ENCODE measurements around the gene BYSL.

The BYSL gene

GRCh38 chr6:41920921-41921711, at the start of gene BYSL, which contains the start of gene MED20:
TSS of gene BYSL (plus strand) at chr6:41921499. CDS start at chr6:41921563, 64 bp downstream.
TSS of gene MED20 (minus strand) at chr6:41921139. CDS start at chr6:41921018, 121 bp downstream.
- DNase-seq (ENCODE audit: low read depth): peak; percentile 91

GRCh38 chr6:41871691-41872090, 49.6 kb upstream of the BYSL start:
- no peak for DNase-seq (ENCODE audit: low read depth)

DNA sequence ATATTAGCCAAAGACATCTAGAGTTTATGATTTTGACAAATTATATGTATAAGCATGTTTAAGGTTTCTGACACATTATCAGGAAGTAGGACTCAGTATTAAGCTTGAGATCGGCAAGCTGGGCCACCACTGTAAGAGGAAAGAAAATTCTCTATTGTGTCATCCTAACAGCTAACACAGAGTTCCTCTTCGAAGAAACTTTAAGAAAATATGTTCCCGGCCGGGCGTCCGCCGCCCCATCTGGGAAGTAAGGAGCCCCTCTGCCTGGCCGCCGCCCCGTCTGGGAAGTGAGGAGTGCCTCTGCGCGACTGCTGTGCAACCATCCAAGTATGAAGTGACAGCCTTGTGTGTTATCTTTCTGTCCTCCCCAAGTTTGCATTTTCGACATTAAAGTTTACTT, 49.2 kb upstream of the BYSL start:
- no peak for DNase-seq (ENCODE audit: low read depth)

DNA sequence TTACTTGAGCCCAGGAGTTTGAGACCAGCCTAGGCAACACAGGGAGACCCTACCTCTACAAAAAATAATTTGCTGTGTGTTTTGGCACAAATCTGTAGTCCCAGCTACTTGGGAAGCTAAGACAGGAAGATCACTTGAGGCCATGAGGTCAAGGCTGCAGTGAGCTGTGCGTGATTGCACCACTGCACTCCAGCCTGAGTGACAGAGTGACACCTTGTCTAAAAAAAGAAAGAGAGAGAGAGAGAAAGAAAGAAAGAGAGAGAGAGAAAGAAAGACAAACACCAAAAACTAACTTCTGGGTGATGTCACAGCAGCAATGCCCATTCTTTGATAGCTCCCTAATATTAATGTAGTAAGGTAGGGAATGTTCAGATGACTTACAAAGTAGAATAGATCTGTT, 46.6 kb upstream of the BYSL start:
- DNase-seq (ENCODE audit: low read depth): no peak

DNA sequence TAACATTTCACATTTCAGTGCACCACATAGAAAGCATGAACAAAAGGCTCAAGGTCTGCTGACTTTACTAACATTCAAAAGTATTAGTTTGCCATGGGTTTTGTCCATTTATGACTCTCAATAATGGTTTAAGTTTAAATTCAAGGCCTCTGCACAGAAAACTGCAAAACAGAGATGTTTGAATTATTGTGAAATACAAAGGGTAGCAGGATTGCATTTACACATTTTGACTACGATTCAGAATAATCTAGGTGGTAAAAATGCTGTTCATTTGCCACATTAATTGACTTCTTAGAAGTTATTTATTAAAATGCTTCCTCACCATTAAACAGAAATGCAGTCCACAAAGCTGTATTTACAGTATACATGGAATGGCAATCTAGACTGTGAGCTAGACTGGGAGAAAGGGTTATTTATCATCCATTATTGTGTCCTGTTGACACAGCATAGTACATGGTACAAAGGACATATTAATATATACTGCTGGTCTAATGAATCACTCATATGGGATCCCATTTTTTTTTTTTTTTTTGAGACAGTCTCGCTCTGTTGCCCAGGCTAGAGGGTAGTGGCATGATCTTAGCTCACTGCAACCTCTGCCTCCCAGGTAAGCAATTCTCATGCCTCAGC, 44.1 kb upstream of the BYSL start:
- DNase-seq (ENCODE audit: low read depth): no peak

DNA sequence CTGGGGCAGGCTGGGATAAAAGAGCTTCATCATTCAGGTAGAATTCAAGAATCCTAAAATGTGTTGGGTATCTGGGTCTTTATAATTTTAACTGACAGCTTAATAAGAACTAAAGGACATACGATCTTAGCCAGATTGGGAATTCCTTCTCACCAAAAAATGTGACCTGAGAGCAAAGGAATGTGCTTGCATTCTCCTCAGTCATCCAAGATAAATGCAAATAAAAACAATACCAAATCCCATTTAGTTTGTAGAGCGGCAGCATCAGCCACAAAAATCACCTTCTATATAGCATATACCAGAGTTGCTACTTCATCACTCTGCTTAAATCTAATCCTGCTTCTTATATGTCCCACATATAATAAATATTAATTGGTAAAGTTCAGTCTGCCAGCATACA, 43.1 kb upstream of the BYSL start:
- DNase-seq (ENCODE audit: low read depth): no peak

- no peak for DNase-seq (ENCODE audit: low read depth)
These were observed 42.3 kb upstream of the BYSL start for GRCh38 chr6:41878961-41879405.

DNA sequence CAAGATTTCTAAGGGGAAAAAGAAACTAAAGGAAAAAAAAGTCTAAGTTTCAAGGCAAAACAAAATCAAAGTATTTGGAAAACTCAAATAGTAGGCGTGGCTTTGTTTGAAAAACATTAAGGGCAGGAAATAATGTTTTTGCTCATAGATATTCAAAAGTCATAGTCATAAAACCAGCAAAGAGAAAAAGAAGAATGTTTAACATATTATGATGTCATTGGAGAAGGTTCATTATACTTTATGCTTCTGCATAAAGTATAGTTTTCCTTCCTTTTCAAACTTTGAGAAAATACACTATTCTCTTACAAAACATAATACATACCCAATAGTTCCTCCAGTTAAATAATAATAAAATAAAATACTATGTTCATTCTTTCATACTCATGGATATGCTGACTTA, 39.8 kb upstream of the BYSL start:
- DNase-seq (ENCODE audit: low read depth): no peak

- no peak for DNase-seq (ENCODE audit: low read depth)
These were observed 36.3 kb upstream of the BYSL start for GRCh38 chr6:41884957-41885356.

DNA sequence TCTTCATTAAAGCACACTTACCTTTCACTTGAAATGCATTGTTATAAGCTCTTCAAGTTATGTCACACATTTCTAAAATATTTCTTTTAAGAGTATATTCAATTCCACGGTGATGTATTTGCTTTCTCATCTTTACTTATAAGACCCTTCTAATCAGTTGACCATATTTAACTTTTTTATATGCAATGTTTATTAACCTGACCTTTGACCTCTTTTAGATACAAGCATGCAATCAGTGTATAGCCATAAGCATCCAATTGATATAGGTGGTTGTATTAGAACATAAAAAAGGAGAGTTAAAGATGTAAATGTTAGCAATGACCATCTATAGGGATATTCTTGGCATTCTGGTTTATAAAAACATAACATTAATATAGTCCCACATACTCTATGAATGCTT, 35.4 kb upstream of the BYSL start:
- DNase-seq (ENCODE audit: low read depth): no peak

GRCh38 chr6:41887331-41887751, 34.0 kb upstream of the BYSL start:
- DNase-seq (ENCODE audit: low read depth): no peak

DNA sequence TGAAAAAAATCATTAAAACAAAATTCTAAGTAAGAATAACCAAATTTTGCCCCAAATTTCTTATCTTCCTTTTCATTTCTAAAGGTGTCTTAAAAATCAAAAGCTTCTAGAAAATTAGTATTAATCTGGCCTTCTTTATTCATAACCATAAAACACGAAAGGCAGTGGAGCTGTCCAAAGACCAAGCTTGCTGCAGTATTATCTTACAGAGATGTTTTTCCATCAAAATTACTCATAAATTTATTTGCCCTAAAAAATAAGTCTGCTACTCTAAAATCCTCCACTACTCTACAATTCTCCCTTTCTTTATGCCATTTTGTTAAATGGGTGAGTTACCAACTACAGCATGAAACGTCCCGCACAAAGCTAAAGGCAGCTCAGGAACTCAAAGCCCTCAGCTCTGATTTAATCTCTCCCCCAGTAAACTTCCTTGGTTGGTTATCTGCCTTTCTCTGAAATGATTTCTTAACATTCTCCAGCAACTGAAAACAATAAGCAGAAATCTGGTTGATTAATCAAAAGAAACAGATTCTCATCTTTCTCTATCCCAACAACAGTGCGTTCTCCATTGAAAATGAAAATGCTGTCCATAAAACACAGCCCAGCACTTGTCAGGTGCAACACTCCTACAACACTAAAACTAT, 28.3 kb upstream of the BYSL start:
- DNase-seq (ENCODE audit: low read depth): no peak

GRCh38 chr6:41894366-41895299, 26.7 kb upstream of the BYSL start:
- no peak for DNase-seq (ENCODE audit: low read depth)

DNA sequence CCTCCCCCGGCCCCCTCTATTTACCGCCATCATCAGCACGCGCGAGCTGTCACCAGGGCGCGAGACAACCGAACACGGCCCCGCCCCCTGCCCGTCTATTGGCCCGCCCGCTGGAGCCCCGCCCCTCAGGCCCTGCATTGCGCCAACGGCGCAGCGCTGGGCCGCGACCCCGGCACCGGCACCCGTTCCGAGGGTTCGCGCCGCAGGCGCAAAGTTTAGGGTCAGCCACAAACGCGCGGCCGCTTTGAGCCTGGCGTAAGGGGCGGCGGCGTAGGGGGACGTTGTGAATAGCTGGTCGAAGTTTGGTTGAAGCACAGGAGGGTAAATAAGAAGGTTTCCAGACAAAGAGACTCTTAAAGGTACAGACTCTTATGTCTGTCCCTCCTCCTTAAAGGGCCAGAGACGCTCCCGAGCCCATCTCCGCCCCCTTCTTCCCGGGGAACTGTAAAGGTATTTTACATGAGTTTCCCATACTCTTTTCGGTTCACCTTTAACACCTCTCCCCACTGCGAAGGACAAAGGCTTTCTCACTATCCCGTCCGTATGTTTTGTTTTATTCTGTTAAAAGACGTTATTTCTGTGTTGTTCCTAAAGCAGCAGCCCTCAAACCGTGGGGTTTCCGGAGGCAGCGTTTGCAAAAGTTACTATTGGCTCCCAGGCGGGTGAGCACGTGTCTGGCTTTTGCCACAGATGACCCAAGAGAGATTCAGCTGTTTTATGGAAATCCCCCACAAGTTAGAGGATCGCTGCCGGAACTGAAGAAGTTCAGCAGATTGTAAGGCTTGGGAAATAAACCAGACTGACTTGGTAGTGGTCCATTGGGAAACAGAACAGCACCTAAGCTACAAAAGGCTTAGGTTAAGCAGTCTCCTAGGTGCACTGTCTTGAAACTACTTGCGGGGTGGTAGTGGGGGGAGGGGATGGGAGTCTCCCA, 25.7 kb upstream of the BYSL start, which contains the start of gene USP49:
USP49 (minus strand) TSS at position 76 of the 934 bp plus-strand sequence. CDS start 88,392 bp downstream, outside the sequence.
- DNase-seq (ENCODE audit: low read depth): peak; percentile 87

GRCh38 chr6:41896281-41896680, 25.0 kb upstream of the BYSL start:
- no peak for DNase-seq (ENCODE audit: low read depth)

- no peak for DNase-seq (ENCODE audit: low read depth)
These were observed 20.4 kb upstream of the BYSL start for GRCh38 chr6:41900861-41901260.

GRCh38 chr6:41901882-41902519, 19.3 kb upstream of the BYSL start:
- peak; percentile 34 for DNase-seq (ENCODE audit: low read depth)

DNA sequence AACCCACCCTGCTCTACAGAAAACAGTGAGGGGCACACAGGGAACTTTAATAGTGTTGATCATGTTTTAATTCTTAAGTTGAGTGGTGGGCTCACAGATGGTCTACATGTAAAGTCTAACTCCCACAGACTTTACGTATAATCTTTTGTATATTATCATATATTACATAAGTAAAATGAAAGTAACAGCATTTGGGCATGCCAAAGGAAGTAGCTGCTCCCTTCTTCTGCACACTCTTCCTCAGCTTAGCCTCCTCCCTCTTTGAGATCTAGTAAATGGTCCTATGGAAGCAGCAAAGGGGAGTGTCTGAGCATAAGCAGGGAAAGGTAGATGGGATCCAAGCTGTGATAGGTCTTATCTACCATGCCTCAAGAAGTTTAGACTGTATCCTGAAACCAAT, 11.6 kb upstream of the BYSL start:
- no peak for DNase-seq (ENCODE audit: low read depth)

DNA sequence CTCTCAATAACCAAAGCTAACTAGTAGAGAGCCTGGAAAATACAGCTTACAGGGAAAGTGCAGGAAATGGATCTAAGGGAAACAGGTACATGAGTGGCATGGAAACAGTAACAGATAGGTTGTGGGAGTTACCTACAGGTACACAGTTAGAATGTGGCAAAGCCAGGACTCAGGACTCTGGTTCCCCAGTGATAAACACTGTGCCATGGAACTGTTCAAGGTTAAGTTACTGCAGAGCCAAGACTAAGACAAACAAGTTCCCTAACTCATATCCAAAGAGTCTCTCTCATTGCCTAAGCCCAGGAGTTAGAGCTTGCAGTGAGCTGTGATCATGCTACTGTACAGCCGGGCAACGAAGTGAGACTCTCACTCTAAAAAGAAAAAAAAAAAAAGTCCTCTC, 7.0 kb upstream of the BYSL start:
- DNase-seq (ENCODE audit: low read depth): no peak

DNA sequence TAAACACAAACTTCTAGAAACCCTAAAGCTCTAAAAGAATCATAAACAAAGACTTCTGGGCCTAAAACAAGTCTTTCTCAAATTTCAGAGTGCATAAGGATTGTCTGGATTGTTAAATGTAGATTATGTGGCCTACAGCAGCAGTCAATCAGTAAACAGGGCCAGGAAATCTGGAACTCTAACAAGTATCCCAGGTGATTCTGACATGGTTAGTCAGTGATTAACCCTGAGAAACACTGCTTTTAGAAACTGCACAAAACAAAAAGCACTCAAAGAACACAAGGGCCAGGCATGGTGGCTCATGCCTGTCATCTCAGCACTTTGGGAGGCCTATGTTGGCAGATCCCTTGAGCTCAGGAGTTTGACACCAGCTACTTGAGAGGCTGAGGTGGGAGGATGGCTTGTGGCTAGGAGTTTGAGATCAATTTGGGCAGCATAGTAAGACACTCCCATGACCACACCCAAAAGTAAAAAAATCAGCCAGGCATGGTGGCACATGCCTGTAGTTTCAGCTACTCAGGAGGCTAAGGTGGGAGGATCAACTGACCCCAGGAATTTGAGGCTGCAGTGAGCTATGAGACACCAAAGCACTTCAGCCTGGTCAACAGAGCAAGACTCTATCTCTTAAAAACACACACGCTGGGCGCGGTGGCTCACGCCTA, 6.3 kb upstream of the BYSL start:
- DNase-seq (ENCODE audit: low read depth): no peak
